ENCODE measurements around the gene DLK1. TPM values are rescaled to one million over a fixed set of nuclear protein-coding genes. Genes with fewer than 3 reads are reported as not detected.

The DLK1 gene
- total RNA-seq, 1 donor from 2014 or later = not detected

DNA sequence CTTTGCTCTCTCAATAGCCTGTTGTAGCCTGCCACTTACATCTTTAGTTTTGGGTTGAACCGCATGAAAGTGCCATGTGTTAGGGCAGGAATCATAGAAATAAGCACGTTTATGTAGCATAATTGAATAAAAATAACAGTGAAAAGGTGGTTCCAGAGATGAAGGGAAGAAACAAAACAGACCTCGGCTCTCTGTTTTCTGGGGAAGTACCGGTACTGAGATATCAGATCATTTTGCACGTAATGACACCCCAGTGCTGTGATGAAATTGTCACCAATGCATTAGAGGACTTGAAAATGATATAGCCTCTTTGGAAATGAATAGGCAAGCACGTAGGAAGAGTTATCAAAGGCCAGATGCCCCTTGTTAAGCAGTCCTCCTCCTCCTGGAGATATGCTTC, 42.5 kb upstream of the DLK1 start:
- Mint-ChIP-seq H3K4me1 (no peaks in the 10 kb centered on the region), H3K9me3 (no peaks in the 10 kb centered on the region)
- POLR2A ChIA-PET = no interaction called here

DNA sequence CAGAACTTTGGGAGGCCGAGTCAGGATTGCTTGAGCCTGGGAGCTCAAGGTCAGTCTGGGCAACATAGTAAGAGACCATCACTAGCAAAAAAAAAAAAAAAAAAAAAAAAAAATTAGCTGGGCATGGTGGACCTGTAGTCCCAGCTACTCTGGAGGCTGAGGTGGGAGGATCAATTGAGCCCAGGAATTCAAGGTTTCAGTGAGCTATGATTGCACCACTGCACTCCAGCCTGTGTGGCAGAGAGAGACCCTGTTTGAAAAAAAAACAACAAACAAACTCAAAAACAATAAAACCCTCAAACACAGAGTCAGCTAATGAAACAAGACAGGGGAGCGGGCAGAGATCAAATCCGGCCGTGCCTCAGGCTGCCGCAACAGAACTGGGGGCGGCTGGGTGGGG, 41.7 kb upstream of the DLK1 start:
- Mint-ChIP-seq H3K36me3 (ENCODE audit: low read depth) (no peaks in the 10 kb centered on the region), H3K9me3 (no peaks in the 10 kb centered on the region), H3K4me1 (no peaks in the 10 kb centered on the region), H3K27me3 (no peaks in the 10 kb centered on the region), H3K27ac (no peak overlapping the region), H3K4me3 (no peak overlapping the region)
- POLR2A ChIA-PET = no interaction called here
- DNase-seq = no peak
- CTCF ChIA-PET = no interaction called here
- ATAC-seq (ENCODE audit: low read depth) = no peak
- TF ChIP-seq, protein P1, sequence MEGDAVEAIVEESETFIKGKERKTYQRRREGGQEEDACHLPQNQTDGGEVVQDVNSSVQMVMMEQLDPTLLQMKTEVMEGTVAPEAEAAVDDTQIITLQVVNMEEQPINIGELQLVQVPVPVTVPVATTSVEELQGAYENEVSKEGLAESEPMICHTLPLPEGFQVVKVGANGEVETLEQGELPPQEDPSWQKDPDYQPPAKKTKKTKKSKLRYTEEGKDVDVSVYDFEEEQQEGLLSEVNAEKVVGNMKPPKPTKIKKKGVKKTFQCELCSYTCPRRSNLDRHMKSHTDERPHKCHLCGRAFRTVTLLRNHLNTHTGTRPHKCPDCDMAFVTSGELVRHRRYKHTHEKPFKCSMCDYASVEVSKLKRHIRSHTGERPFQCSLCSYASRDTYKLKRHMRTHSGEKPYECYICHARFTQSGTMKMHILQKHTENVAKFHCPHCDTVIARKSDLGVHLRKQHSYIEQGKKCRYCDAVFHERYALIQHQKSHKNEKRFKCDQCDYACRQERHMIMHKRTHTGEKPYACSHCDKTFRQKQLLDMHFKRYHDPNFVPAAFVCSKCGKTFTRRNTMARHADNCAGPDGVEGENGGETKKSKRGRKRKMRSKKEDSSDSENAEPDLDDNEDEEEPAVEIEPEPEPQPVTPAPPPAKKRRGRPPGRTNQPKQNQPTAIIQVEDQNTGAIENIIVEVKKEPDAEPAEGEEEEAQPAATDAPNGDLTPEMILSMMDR (IDR thresholded peaks at IDR 0.05) = no peak
- intact Hi-C loops (cut with micrococcal nuclease) = no loop called here

More for the DNA sequence above, 42.5 kb upstream of the DLK1 start:
- TF ChIP-seq, protein P1 (IDR thresholded peaks at IDR 0.05) = no peak
- H3K27me3 Mint-ChIP-seq = no peaks in the 10 kb centered on the region
- CTCF ChIA-PET = no interaction called here
- ATAC-seq (ENCODE audit: low read depth) (no peak), DNase-seq (no peak)
- intact Hi-C loops (cut with micrococcal nuclease) = no loop called here
- no peak overlapping the region for H3K27ac Mint-ChIP-seq
- no peaks in the 10 kb centered on the region for H3K36me3 Mint-ChIP-seq (ENCODE audit: low read depth)
- H3K4me3 Mint-ChIP-seq = no peak overlapping the region

DNA sequence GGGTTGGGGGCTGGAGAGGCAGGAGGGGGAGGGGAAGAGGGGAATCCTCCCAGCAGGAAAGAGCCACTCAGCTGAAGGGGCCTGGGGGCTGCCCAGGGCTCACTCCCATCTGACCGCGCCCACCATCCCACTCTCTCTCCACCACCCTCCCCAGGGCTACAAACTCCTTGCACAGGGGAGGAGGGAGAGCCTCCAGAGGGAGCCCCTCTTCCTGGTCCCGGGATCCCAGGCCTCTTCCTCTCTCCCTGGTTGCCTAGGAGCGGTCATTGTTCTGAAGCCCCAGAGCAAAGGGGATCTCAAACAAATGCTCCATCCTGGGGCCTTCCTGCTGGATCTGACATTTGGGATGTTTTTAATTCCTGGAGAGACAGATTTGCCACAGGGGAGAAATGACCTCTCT, 39.8 kb upstream of the DLK1 start:
- Mint-ChIP-seq H3K36me3 (ENCODE audit: low read depth) (no peaks in the 10 kb centered on the region), H3K9me3 (no peaks in the 10 kb centered on the region), H3K27me3 (no peaks in the 10 kb centered on the region), H3K4me3 (no peak overlapping the region), H3K27ac (no peak overlapping the region), H3K4me1 (no peaks in the 10 kb centered on the region)
- CTCF ChIA-PET = no interaction called here
- no peak for ATAC-seq (ENCODE audit: low read depth)
- intact Hi-C loops (cut with micrococcal nuclease) = no loop called here
- TF ChIP-seq, protein P1 (IDR thresholded peaks at IDR 0.05) = no peak
- DNase-seq = no peak
- POLR2A ChIA-PET = no interaction called here

DNA sequence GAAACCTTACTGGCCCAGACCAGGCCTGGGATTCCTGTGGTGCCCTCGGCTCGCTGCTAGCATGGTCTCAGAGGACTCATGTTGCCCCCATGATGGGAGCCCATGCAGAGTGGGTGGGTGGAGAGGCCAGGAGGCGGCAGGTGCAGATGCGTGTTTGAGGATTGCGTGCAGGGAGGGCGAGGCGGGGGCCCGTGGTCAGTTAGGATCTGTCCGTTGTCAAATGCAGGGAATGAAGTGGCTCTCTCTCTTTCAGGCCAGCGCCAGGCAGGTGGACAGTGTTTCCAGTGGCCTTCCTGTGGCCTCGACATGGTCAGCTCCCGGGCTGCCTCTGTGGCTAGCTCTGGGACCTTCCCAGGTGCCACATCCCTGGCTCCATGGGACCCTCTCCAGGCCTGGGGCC, 39.3 kb upstream of the DLK1 start:
- ChIA-PET POLR2A (no interaction called here), CTCF (no interaction called here)
- Mint-ChIP-seq H3K27me3 (no peaks in the 10 kb centered on the region), H3K9me3 (no peaks in the 10 kb centered on the region), H3K4me1 (no peaks in the 10 kb centered on the region), H3K27ac (no peak overlapping the region), H3K4me3 (no peak overlapping the region), H3K36me3 (ENCODE audit: low read depth) (no peaks in the 10 kb centered on the region)
- ATAC-seq (ENCODE audit: low read depth) (no peak), DNase-seq (no peak)
- intact Hi-C loops (cut with micrococcal nuclease) = no loop called here
- TF ChIP-seq, protein P1 (IDR thresholded peaks at IDR 0.05) = no peak

DNA sequence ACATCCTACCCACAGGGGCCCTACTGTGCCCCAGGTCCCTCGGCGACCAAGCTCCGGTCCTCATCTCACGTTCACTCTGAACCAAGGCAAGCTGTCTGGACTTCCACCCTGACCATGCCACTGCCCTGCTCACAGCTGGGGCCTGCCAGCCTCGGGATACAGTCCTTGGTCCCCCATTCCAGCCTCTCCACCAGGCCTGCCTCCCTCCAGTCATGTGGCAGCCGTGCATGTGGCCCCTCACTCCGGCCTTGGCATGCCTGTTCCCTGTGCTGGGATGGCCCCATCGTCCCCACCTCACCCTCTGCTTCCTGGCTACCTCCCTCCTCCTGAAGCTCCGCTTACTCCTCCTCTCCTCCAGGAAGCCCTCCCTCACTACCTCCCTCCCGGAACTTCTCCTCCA, 38.6 kb upstream of the DLK1 start:
- no peaks in the 10 kb centered on the region for H3K9me3 Mint-ChIP-seq
- intact Hi-C loops (cut with micrococcal nuclease) = no loop called here
- no peaks in the 10 kb centered on the region for H3K4me1 Mint-ChIP-seq
- H3K27me3 Mint-ChIP-seq = peaks cover 4% of the 10 kb centered on the region
- ATAC-seq (ENCODE audit: low read depth) (no peak), DNase-seq (no peak)
- no peak overlapping the region for H3K27ac Mint-ChIP-seq
- ChIA-PET CTCF (no interaction called here), POLR2A (no interaction called here)
- TF ChIP-seq, protein P1 (IDR thresholded peaks at IDR 0.05) = no peak
- no peak overlapping the region for H3K4me3 Mint-ChIP-seq
- H3K36me3 Mint-ChIP-seq (ENCODE audit: low read depth) = no peaks in the 10 kb centered on the region

Measured in activated B cell treated with CpG ODN at 0.5 μM for 24 hours (primary cell).